HG02884 (cell line): ENCODE measurements around the gene ZNF615.
"Not testable (repeated sequence)": the region's sequence is repeated elsewhere in the genome, so short reads cannot be mapped to it uniquely, and the experiment has no call there.

Source experiments
- ATAC-seq: cut with Tn5 transposase; IDR thresholded peaks from one replicate; pipeline ENCODE4 v1.9.1; 2021; ENCODE audit warnings: mild to moderate bottlenecking, moderate library complexity; ENCODE audit not compliant: unreplicated experiment

ZNF615 gene

GRCh38 chr19:52007806-52008557, at the start of gene ZNF615:
TSS of gene ZNF615 (minus strand) at chr19:52008211. CDS start at chr19:52003711, 4,500 bp downstream.
- peak; percentile 60 for ATAC-seq

- not testable (repeated sequence) for ATAC-seq
These were observed 48.5 kb upstream of the ZNF615 start for GRCh38 chr19:52056480-52056879.

- not testable (repeated sequence) for ATAC-seq
These were observed 43.7 kb upstream of the ZNF615 start for GRCh38 chr19:52051736-52052135.

GRCh38 chr19:52048555-52049501, 40.8 kb upstream of the ZNF615 start, which contains the start of gene ZNF432:
TSS of gene ZNF432 (minus strand) at chr19:52048838. CDS start at chr19:52046868, 1,970 bp downstream.
- peak; percentile 84 for ATAC-seq

- ATAC-seq = no peak
These were observed 31.2 kb upstream of the ZNF615 start for GRCh38 chr19:52039169-52039568.

- ATAC-seq = no peak
These were observed 26.2 kb upstream of the ZNF615 start for GRCh38 chr19:52034051-52034728.

- peak; percentile 25 for ATAC-seq
These were observed 20.7 kb upstream of the ZNF615 start for GRCh38 chr19:52028780-52029123.

GRCh38 chr19:52028027-52028779, 20.2 kb upstream of the ZNF615 start, which contains the start of gene ZNF614:
TSS of gene ZNF614 (minus strand) at chr19:52028379. CDS start at chr19:52025745, 2,634 bp downstream.
- ATAC-seq = peak; percentile 82

GRCh38 chr19:52026255-52026990, 18.4 kb upstream of the ZNF615 start:
- not testable (repeated sequence) for ATAC-seq

GRCh38 chr19:52024478-52024877, 16.5 kb upstream of the ZNF615 start:
- not testable (repeated sequence) for ATAC-seq

- no peak for ATAC-seq
These were observed 14.2 kb upstream of the ZNF615 start for GRCh38 chr19:52022193-52022592.

- ATAC-seq = no peak
These were observed 12.5 kb upstream of the ZNF615 start for GRCh38 chr19:52020506-52020905.

GRCh38 chr19:52010674-52011073, 2.7 kb upstream of the ZNF615 start:
- ATAC-seq = no peak

- ATAC-seq = no peak
These were observed 583 bp downstream of the ZNF615 start for GRCh38 chr19:52007451-52007805.

- ATAC-seq = no peak
These were observed 13.9 kb downstream of the ZNF615 start for GRCh38 chr19:51994048-51994644.

GRCh38 chr19:51993422-51993821, 14.6 kb downstream of the ZNF615 start:
- no peak for ATAC-seq

- peak; percentile 76 for ATAC-seq
These were observed 21.4 kb downstream of the ZNF615 start, which contains the start of gene ZNF350 for GRCh38 chr19:51986309-51987291. TSS of gene ZNF350 (minus strand) at chr19:51986840. CDS start at chr19:51974360, 12,480 bp downstream.

- ATAC-seq = no peak
These were observed 24.6 kb downstream of the ZNF615 start for GRCh38 chr19:51983361-51983760.
